Muscle of leg (tissue), 11 donors: ENCODE results near the gene ECM1. TPM values are rescaled to one million over a fixed set of nuclear protein-coding genes. Genes with fewer than 3 reads are reported as not detected.

Source experiments
- DNase-seq: peaks from one replicate; pipeline ENCODE4 v3.0.0; 2013
- H3K27ac ChIP-seq: one replicate; pipeline ENCODE4 v1.5.1; 2013; ENCODE audit warnings: mild to moderate bottlenecking, low read length, control low read depth
- H3K27me3 ChIP-seq: one replicate; pipeline ENCODE4 v1.6.1; 2013; ENCODE audit warnings: low read length; ENCODE audit not compliant: control insufficient read depth, insufficient read depth
- H3K36me3 ChIP-seq: one replicate; pipeline ENCODE4 v1.6.1; 2013; ENCODE audit warnings: low read length; ENCODE audit not compliant: control insufficient read depth, insufficient read depth
- H3K4me1 ChIP-seq: one replicate; pipeline ENCODE4 v1.6.1; 2013; ENCODE audit warnings: low read length; ENCODE audit not compliant: control insufficient read depth, insufficient read depth
- H3K4me3 ChIP-seq: one replicate; pipeline ENCODE4 v1.5.1; 2013; ENCODE audit warnings: low read length, control low read depth
- H3K9me3 ChIP-seq: replicated peaks from 2 replicates; pipeline ENCODE4 v1.6.1; 2013; ENCODE audit warnings: low read depth, low read length; ENCODE audit not compliant: control insufficient read depth
- WGBS: methylation state at CpG from one replicate; pipeline ENCODE4 v1.1.5; 2013; ENCODE audit warnings: missing lambda C conversion rate; ENCODE audit not compliant: insufficient coverage; 5-methylcytosine and 5-hydroxymethylcytosine counted together
- polyA plus RNA-seq, 8 donors: library from polyadenylated mRNA; unstranded; fragments of 120-200 nt; gene quantifications; one replicate each; pipeline versions ENCODE4 v1.2.1 to v1.2.3, GENCODE V29; 2013; ENCODE audit warnings: inconsistent platforms in 1 of 8, low replicate concordance in 1 of 8; ENCODE audit not compliant: insufficient read length in 8 of 8, insufficient read depth in 1 of 8
- total RNA-seq: library from RNA; stranded (reverse); fragments of 120-200 nt; gene quantifications from one replicate; pipeline ENCODE4 v1.2.4, GENCODE V29; 2013

The ECM1 gene
- total and polyA plus RNA-seq, 9 donors = 2.2 to 12.9 (median 3.8) TPM

- no peaks in the 10 kb centered on the region for H3K36me3 ChIP-seq
These were observed 13.5 kb downstream of the ECM1 start for GRCh38 chr1:150521196-150521968.

GRCh38 chr1:150525348-150525747 lies 17.4 kb downstream of the ECM1 start:
- no peaks in the 10 kb centered on the region for H3K36me3 ChIP-seq
- H3K4me3 ChIP-seq = no peak overlapping the region
- H3K27ac ChIP-seq = no peak overlapping the region
- peaks cover 4% of the 10 kb centered on the region for H3K4me1 ChIP-seq
- H3K9me3 ChIP-seq = no peaks in the 10 kb centered on the region
- no peak for DNase-seq
- no peaks in the 10 kb centered on the region for H3K27me3 ChIP-seq
- WGBS = 100% methylated on average over 2 of the region's 3 CpGs

More at GRCh38 chr1:150521196-150521968, 13.5 kb downstream of the ECM1 start:
- peaks cover 5% of the 10 kb centered on the region for H3K4me1 ChIP-seq
- no peak overlapping the region for H3K4me3 ChIP-seq
- no peaks in the 10 kb centered on the region for H3K9me3 ChIP-seq
- no peaks in the 10 kb centered on the region for H3K27me3 ChIP-seq
- no peak for DNase-seq
- no CpG with 5 or more reads among the region's 1 CpG for WGBS
- no peak overlapping the region for H3K27ac ChIP-seq

GRCh38 chr1:150528196-150528595 lies 20.3 kb downstream of the ECM1 start:
- no peaks in the 10 kb centered on the region for H3K9me3 ChIP-seq
- peaks cover 16% of the 10 kb centered on the region for H3K4me1 ChIP-seq
- no CpG with 5 or more reads among the region's 1 CpG for WGBS
- H3K27ac ChIP-seq = no peak overlapping the region
- H3K4me3 ChIP-seq = no peak overlapping the region
- DNase-seq = no peak
- no peaks in the 10 kb centered on the region for H3K27me3 ChIP-seq
- H3K36me3 ChIP-seq = no peaks in the 10 kb centered on the region

GRCh38 chr1:150529017-150529416 lies 21.1 kb downstream of the ECM1 start:
- Histone ChIP-seq H3K36me3 (no peaks in the 10 kb centered on the region), H3K9me3 (no peaks in the 10 kb centered on the region), H3K4me3 (no peak overlapping the region), H3K27me3 (no peaks in the 10 kb centered on the region), H3K27ac (no peak overlapping the region), H3K4me1 (peaks cover 20% of the 10 kb centered on the region)
- peak; percentile 68 for DNase-seq
- 21% methylated on average over 4 of the region's 4 CpGs for WGBS

GRCh38 chr1:150530491-150531159 lies 22.7 kb downstream of the ECM1 start:
- Histone ChIP-seq H3K9me3 (no peaks in the 10 kb centered on the region), H3K36me3 (no peaks in the 10 kb centered on the region), H3K27me3 (no peaks in the 10 kb centered on the region), H3K4me1 (peaks cover 35% of the 10 kb centered on the region), H3K27ac (no peak overlapping the region), H3K4me3 (no peak overlapping the region)
- no peak for DNase-seq
- 89% methylated on average over 14 of the region's 14 CpGs for WGBS

- no peak for DNase-seq
- Histone ChIP-seq H3K27ac (peak overlapping the region; percentile 77), H3K4me1 (peaks cover 46% of the 10 kb centered on the region), H3K27me3 (no peaks in the 10 kb centered on the region), H3K4me3 (no peak overlapping the region), H3K9me3 (no peaks in the 10 kb centered on the region), H3K36me3 (no peaks in the 10 kb centered on the region)
- 54% methylated on average over 5 of the region's 5 CpGs for WGBS
These were observed 25.0 kb downstream of the ECM1 start for GRCh38 chr1:150532860-150533259.

- WGBS = 83% methylated on average over 4 of the region's 6 CpGs
- H3K27ac ChIP-seq = no peak overlapping the region
- no peak for DNase-seq
- H3K4me3 ChIP-seq = no peak overlapping the region
- H3K27me3 ChIP-seq = no peaks in the 10 kb centered on the region
- peaks cover 55% of the 10 kb centered on the region for H3K4me1 ChIP-seq
- H3K36me3 ChIP-seq = no peaks in the 10 kb centered on the region
- H3K9me3 ChIP-seq = no peaks in the 10 kb centered on the region
These were observed 26.1 kb downstream of the ECM1 start for GRCh38 chr1:150534002-150534401.

GRCh38 chr1:150535511-150536287 lies 27.8 kb downstream of the ECM1 start:
- DNase-seq = no peak
- 79% methylated on average over 8 of the region's 14 CpGs for WGBS
- peaks cover 51% of the 10 kb centered on the region for H3K4me1 ChIP-seq
- H3K27me3 ChIP-seq = no peaks in the 10 kb centered on the region
- peak overlapping the region; percentile 40 for H3K27ac ChIP-seq
- H3K36me3 ChIP-seq = no peaks in the 10 kb centered on the region
- H3K9me3 ChIP-seq = no peaks in the 10 kb centered on the region
- H3K4me3 ChIP-seq = no peak overlapping the region

GRCh38 chr1:150536836-150537731 lies 29.2 kb downstream of the ECM1 start:
- WGBS = 94% methylated on average over 6 of the region's 12 CpGs
- Histone ChIP-seq H3K4me3 (no peak overlapping the region), H3K36me3 (no peaks in the 10 kb centered on the region), H3K27me3 (no peaks in the 10 kb centered on the region), H3K4me1 (peaks cover 50% of the 10 kb centered on the region), H3K9me3 (no peaks in the 10 kb centered on the region), H3K27ac (peak overlapping the region; percentile 37)
- no peak for DNase-seq
